GM12875 (cell line): ENCODE data around the gene GSTM4.

Experiments used
- H3K4me3 ChIP-seq: one replicate; pipeline ENCODE4 v1.5.1; 2011; ENCODE audit warnings: low read depth, low read length, control low read depth
- CTCF ChIP-seq: IDR thresholded peaks from 2 replicates; pipeline ENCODE4 v1.5.1; 2011; ENCODE audit warnings: low read depth, mild to moderate bottlenecking, control low read depth, inconsistent platforms, low read length, moderate library complexity, borderline replicate concordance; ENCODE audit not compliant: insufficient read depth

GSTM4 gene

GRCh38 chr1:109621379-109622136, 34.3 kb upstream of the GSTM4 start:
- peak overlapping the region; percentile 80 for H3K4me3 ChIP-seq
- TF ChIP-seq CTCF, result no peak

GRCh38 chr1:109622137-109622892, 33.6 kb upstream of the GSTM4 start:
- TF ChIP-seq CTCF, result no peak
- H3K4me3 ChIP-seq, result no peak overlapping the region

- TF ChIP-seq CTCF, result no peak
- no peak overlapping the region for H3K4me3 ChIP-seq
Measured at GRCh38 chr1:109622895-109623294, 33.0 kb upstream of the GSTM4 start.

GRCh38 chr1:109623601-109624161, 32.2 kb upstream of the GSTM4 start:
- no peak for TF ChIP-seq CTCF
- H3K4me3 ChIP-seq, result no peak overlapping the region

GRCh38 chr1:109624201-109625010, 31.5 kb upstream of the GSTM4 start:
- TF ChIP-seq CTCF, result no peak
- H3K4me3 ChIP-seq, result no peak overlapping the region

- TF ChIP-seq CTCF, result no peak
- H3K4me3 ChIP-seq, result no peak overlapping the region
Measured at GRCh38 chr1:109625176-109625575, 30.7 kb upstream of the GSTM4 start.
